PC-9 (cell line): ENCODE measurements around the gene KLRD1. TPM values are rescaled to one million over a fixed set of nuclear protein-coding genes. Genes with fewer than 3 reads are reported as not detected.
"Not testable (repeated sequence)": the region's sequence is repeated elsewhere in the genome, so short reads cannot be mapped to it uniquely, and the experiment has no call there.

Experiments
- BruUV-seq: library from RNA; stranded (reverse); fragments of 400-500 nt; replicated peaks from 2 replicates; lab custom pipeline; 2021; lab: Mats Ljungman, UMichigan
- CTCF ChIA-PET: fragments of 300-600 bp; sonication (Branson Sonifier 250); formaldehyde crosslinking; loops from one replicate; lab custom pipeline; 2022; ENCODE audit warnings: antibody characterized with exemption; lab: Charles Lee
- POLR2A ChIA-PET: fragments of 300-600 bp; sonication (Branson Sonifier 250); formaldehyde crosslinking; loops from one replicate; lab custom pipeline; 2022; ENCODE audit warnings: antibody characterized with exemption; ENCODE audit not compliant: unreplicated experiment; lab: Charles Lee
- DNase-seq, 2 experiments: peaks; one replicate each; pipeline versions ENCODE4 v3.0.0 to v3.0.0-alpha.2; 2015 to 2022; ENCODE audit warnings: mixed read lengths in 1 of 2
- H2AFZ ChIP-seq: fragments of 200-600 bp; sonication (generic); 2 replicates; pipeline ENCODE4 v1.8.1; 2017; ENCODE audit warnings: antibody characterized with exemption
- H3F3A ChIP-seq: fragments of 200-600 bp; sonication (generic); 2 replicates; pipeline ENCODE4 v1.8.1; 2017; ENCODE audit warnings: antibody characterized with exemption, mild to moderate bottlenecking, low read depth; ENCODE audit not compliant: insufficient read depth
- H3K27ac ChIP-seq: fragments of 200-600 bp; sonication (generic); 2 replicates; pipeline ENCODE4 v1.6.1; 2016; ENCODE audit warnings: mixed run types
- H3K27me3 ChIP-seq: fragments of 200-600 bp; sonication (generic); 2 replicates; pipeline ENCODE4 v1.6.1; 2016; ENCODE audit warnings: low read depth, mixed run types; ENCODE audit not compliant: insufficient read depth
- H3K36me3 ChIP-seq: fragments of 200-600 bp; sonication (generic); 2 replicates; pipeline ENCODE4 v1.6.1; 2016; ENCODE audit warnings: low read depth, mixed run types
- H3K4me1 ChIP-seq: fragments of 200-600 bp; sonication (generic); replicated peaks from 2 replicates; pipeline ENCODE4 v1.6.1; 2016; ENCODE audit warnings: mixed run types; ENCODE audit not compliant: insufficient read depth
- H3K4me2 ChIP-seq: fragments of 200-600 bp; sonication (generic); 2 replicates; pipeline ENCODE4 v1.6.1; 2017; ENCODE audit warnings: mixed run types
- H3K4me3 ChIP-seq: fragments of 200-600 bp; sonication (generic); 2 replicates; pipeline ENCODE4 v1.6.1; 2016; ENCODE audit warnings: mixed run types
- H3K79me2 ChIP-seq: fragments of 200-600 bp; sonication (generic); 2 replicates; pipeline ENCODE4 v1.6.1; 2017; ENCODE audit warnings: low read depth, mixed run types
- H3K9me2 ChIP-seq: fragments of 200-600 bp; sonication (generic); 2 replicates; pipeline ENCODE4 v1.8.1; 2017; ENCODE audit warnings: mild to moderate bottlenecking; ENCODE audit not compliant: insufficient read depth
- H3K9me3 ChIP-seq: fragments of 200-600 bp; sonication (generic); 2 replicates; pipeline ENCODE4 v1.8.1; 2016; ENCODE audit warnings: low read depth; ENCODE audit not compliant: insufficient read depth
- H4K20me1 ChIP-seq: fragments of 200-600 bp; sonication (generic); 2 replicates; pipeline ENCODE4 v1.8.1; 2017; ENCODE audit not compliant: insufficient read depth
- EZH2 ChIP-seq: fragments of 200-600 bp; sonication (generic); IDR thresholded peaks from 2 replicates; pipeline ENCODE4 v1.8.0; 2017; ENCODE audit warnings: antibody characterized with exemption, low read depth
- intact Hi-C: fragments of 100-400 bp; cut with micrococcal nuclease; formaldehyde crosslinking; loops from one replicate; pipeline ENCODE4 v1.10.0; 2022; ENCODE audit not compliant: unreplicated experiment
- total RNA-seq: library from RNA; stranded (reverse); gene quantifications from 2 replicates; pipeline ENCODE4 v1.2.3, GENCODE V29; 2021
- TF ChIP-seq, protein P1 (sequence below): fragments of 200-600 bp; sonication (generic); conservative IDR thresholded peaks from 2 replicates; pipeline ENCODE4 v1.6.1; 2017; ENCODE audit warnings: mixed run types, antibody characterized with exemption, mild to moderate bottlenecking, moderate library complexity

The KLRD1 gene
- total RNA-seq, 1 experiment from 2014 or later, result 0.68 TPM

GRCh38 chr12:10372559-10372958 lies 64.9 kb downstream of the KLRD1 start:
- no peak overlapping the region for H3K4me2 ChIP-seq
- H3K9me3 ChIP-seq, result no peaks in the 10 kb centered on the region
- H3K36me3 ChIP-seq, result no peaks in the 10 kb centered on the region
- H3K4me3 ChIP-seq, result no peak overlapping the region
- H3K4me1 ChIP-seq, result no peaks in the 10 kb centered on the region
- TF ChIP-seq, protein P1, sequence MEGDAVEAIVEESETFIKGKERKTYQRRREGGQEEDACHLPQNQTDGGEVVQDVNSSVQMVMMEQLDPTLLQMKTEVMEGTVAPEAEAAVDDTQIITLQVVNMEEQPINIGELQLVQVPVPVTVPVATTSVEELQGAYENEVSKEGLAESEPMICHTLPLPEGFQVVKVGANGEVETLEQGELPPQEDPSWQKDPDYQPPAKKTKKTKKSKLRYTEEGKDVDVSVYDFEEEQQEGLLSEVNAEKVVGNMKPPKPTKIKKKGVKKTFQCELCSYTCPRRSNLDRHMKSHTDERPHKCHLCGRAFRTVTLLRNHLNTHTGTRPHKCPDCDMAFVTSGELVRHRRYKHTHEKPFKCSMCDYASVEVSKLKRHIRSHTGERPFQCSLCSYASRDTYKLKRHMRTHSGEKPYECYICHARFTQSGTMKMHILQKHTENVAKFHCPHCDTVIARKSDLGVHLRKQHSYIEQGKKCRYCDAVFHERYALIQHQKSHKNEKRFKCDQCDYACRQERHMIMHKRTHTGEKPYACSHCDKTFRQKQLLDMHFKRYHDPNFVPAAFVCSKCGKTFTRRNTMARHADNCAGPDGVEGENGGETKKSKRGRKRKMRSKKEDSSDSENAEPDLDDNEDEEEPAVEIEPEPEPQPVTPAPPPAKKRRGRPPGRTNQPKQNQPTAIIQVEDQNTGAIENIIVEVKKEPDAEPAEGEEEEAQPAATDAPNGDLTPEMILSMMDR, result no peak
- no peak for TF ChIP-seq EZH2
- no peaks in the 10 kb centered on the region for H3K27me3 ChIP-seq
- H2AFZ ChIP-seq, result no peak overlapping the region
- no peak for DNase-seq
- POLR2A ChIA-PET, result no interaction called here
- H3F3A ChIP-seq, result no peaks in the 10 kb centered on the region
- H3K79me2 ChIP-seq, result no peaks in the 10 kb centered on the region
- intact Hi-C loops, result no loop called here
- H4K20me1 ChIP-seq, result no peaks in the 10 kb centered on the region
- 0 out of 2 replicates have a peak, but pooled peaks cover 4% of the 10 kb centered on the region for H3K9me2 ChIP-seq
- BruUV-seq, result no TSS peak
- CTCF ChIA-PET, result no interaction called here
- H3K27ac ChIP-seq, result no peak overlapping the region

DNA sequence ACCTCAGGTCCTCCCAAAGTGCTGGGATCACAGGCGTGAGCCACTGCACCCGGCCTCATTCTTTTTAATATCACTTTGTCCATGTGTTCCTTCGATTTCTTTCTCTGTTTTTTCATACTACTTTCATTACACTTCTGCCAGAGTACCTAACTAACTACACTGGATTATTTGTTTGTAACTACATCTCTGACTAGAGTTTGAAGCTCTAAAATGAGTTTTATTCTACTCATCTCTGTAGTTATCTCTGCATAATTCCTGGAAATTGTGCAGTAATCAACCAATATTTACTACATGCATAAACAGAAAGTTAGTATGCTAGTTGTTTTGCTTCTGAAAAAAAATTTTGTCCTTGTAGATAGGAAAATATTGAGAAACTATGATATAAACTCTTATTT lies 67.0 kb downstream of the KLRD1 start:
- intact Hi-C loops, result no loop called here
- no TSS peak for BruUV-seq
- CTCF ChIA-PET, result no interaction called here
- no peaks in the 10 kb centered on the region for H3K79me2 ChIP-seq
- no peaks in the 10 kb centered on the region for H4K20me1 ChIP-seq
- H2AFZ ChIP-seq, result no peak overlapping the region
- H3K36me3 ChIP-seq, result no peaks in the 10 kb centered on the region
- no peaks in the 10 kb centered on the region for H3K4me1 ChIP-seq
- TF ChIP-seq EZH2, result no peak
- TF ChIP-seq, protein P1, result no peak
- H3F3A ChIP-seq, result no peaks in the 10 kb centered on the region
- H3K27me3 ChIP-seq, result no peaks in the 10 kb centered on the region
- no peak for DNase-seq
- H3K9me3 ChIP-seq, result no peaks in the 10 kb centered on the region
- no peak overlapping the region for H3K4me2 ChIP-seq
- H3K27ac ChIP-seq, result no peak overlapping the region
- 0 out of 2 replicates have a peak, but pooled peaks cover 8% of the 10 kb centered on the region for H3K9me2 ChIP-seq
- no peak overlapping the region for H3K4me3 ChIP-seq
- POLR2A ChIA-PET, result no interaction called here

GRCh38 chr12:10378737-10379136 lies 71.1 kb downstream of the KLRD1 start:
- CTCF ChIA-PET, POLR2A ChIA-PET, intact Hi-C loops: not testable (repeated sequence)

More at GRCh38 chr12:10378737-10379136, 71.1 kb downstream of the KLRD1 start:
- not testable (repeated sequence) for H3K79me2 ChIP-seq, BruUV-seq, H3K27ac ChIP-seq, H2AFZ ChIP-seq, H3F3A ChIP-seq, H3K4me1 ChIP-seq, H3K4me3 ChIP-seq, H4K20me1 ChIP-seq, H3K9me3 ChIP-seq, H3K9me2 ChIP-seq, H3K4me2 ChIP-seq, H3K27me3 ChIP-seq, H3K36me3 ChIP-seq, DNase-seq

Other genes with a start within 250 kb of the KLRD1 start
- 0.23 TPM in 1 of 2 replicates, not detected in the other for gene CLEC1A, start 208.9 kb upstream of the KLRD1 start, total RNA-seq
- 5.1 and 6.1 TPM in 2 replicates for gene CLEC7A, start 177.7 kb upstream of the KLRD1 start, total RNA-seq
- gene OLR1, start 135.7 kb upstream of the KLRD1 start, total RNA-seq, result 20.2 and 22.4 TPM in 2 replicates
- 2.6 and 4.2 TPM in 2 replicates for gene TMEM52B, start 128.8 kb upstream of the KLRD1 start, total RNA-seq
- gene GABARAPL1, start 95.0 kb upstream of the KLRD1 start, total RNA-seq, result 85.6 and 143 TPM in 2 replicates
- gene KLRK1, start 82.2 kb downstream of the KLRD1 start, total RNA-seq, result not detected in 2 replicates
- gene KLRC4, start 101.9 kb downstream of the KLRD1 start, total RNA-seq, result not detected in 2 replicates
- gene KLRC3, start 112.7 kb downstream of the KLRD1 start, total RNA-seq, result not detected in 2 replicates
- not detected in 2 replicates for gene KLRC2, start 128.1 kb downstream of the KLRD1 start, total RNA-seq
- gene KLRC1, start 145.5 kb downstream of the KLRD1 start, total RNA-seq, result not detected in 2 replicates
- gene EIF2S3B, start 198.0 kb downstream of the KLRD1 start, total RNA-seq, result 0.96 and 1.0 TPM in 2 replicates